Measurements from ENCODE around the gene GPANK1.

DNA sequence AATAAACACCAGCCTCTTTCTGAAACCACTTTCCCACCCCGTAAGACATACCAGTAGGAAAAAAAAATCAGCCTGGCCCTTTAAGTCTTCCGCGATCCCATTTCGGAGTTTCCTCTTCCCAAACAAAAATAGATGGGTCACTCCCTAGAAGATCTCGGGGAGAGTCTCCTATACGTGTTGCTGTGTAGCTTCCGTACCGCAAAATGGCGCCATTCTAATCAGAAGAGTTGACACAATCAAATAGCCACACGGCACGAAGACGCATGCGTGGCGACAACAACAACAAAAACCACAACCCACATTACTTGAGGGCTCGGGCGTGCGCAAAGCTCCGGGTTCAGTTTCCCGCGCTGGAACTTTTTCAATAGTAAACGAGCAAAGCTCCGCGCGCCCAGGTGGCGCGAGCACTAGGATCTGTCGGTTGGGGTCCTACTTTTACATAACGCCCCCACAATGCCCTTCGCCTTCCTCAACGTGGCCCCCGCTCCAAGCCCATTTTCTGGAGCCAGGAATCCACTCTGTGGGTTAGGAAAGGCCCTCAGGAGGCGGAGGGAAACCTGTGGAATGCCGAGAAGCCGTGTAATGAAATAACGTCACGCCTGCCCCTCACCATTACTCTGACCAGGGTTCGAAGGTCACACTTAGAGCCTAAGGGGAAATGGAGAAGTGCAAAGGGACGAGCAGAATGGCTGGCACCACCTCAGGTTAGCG is at the start of gene GPANK1:
- TF ChIP-seq CTCF (IDR thresholded peaks at IDR 0.05): no peak
- TF ChIP-seq EZH2 (IDR thresholded peaks at IDR 0.05): no peak

Data from neural progenitor cell (in vitro differentiated cells).